ENCODE results near the gene JOSD2.

DNA sequence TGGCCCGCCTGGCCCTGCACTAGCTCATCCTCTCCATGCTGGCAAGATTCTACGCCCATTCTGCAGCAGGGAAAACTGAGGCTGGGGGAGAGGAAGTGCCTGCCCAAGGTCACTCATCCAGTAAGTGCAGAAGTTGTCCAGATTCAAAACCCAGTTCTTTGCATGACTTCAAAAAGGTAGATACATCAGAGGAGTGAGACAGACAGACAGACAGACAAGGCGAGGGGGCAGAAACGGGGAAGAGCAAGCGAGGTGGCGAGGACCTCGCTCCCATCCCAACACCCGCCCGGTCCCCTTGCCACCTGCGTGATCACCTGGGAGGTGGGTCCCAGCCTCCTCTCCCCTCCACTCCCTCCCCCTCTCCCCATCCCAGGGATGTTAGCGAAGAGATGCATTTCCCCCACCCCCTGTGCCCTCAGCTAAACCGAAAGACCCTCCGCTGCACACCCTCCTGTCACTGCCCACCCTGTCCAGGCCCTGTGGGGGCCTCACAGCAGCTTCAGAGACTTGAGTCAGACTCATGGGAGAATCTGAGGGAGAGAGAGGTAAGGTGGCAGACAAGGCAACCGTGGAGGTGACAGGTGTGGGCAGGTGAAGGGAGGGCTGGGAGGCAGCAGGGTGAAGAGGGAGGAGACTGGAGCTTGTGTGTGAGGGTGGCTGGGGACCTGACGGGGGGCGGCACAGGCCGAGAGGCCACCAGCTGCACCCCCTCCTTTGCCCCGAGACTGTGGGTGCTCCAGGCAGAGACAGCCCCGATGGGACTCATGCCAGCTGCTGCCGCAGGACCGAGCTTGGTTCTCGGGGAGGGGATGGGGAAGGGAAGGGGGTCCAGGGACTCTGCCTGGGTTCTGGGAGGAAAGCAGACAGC, 38.3 kb upstream of the JOSD2 start:
- TF ChIP-seq CTCF (IDR thresholded peaks at IDR 0.05 in 2 of 3, conservative IDR thresholded peaks at IDR 0.05 in 1 of 3; ENCODE audit: borderline replicate concordance in 1 of 3, insufficient read depth in 1 of 3, low read depth in 2 of 3, low read length in 2 of 3) (no peak), ZNF274 (IDR thresholded peaks at IDR 0.05; ENCODE audit: low read depth, low read length) (no peak), RAD21 (IDR thresholded peaks at IDR 0.05; ENCODE audit: low read depth) (no peak)
- TF ChIP-seq, protein P1, sequence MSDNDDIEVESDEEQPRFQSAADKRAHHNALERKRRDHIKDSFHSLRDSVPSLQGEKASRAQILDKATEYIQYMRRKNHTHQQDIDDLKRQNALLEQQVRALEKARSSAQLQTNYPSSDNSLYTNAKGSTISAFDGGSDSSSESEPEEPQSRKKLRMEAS (IDR thresholded peaks at IDR 0.05), result no peak
- TF ChIP-seq, protein P2, sequence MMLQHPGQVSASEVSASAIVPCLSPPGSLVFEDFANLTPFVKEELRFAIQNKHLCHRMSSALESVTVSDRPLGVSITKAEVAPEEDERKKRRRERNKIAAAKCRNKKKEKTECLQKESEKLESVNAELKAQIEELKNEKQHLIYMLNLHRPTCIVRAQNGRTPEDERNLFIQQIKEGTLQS (IDR thresholded peaks at IDR 0.05), result no peak
- TF ChIP-seq, protein P3, sequence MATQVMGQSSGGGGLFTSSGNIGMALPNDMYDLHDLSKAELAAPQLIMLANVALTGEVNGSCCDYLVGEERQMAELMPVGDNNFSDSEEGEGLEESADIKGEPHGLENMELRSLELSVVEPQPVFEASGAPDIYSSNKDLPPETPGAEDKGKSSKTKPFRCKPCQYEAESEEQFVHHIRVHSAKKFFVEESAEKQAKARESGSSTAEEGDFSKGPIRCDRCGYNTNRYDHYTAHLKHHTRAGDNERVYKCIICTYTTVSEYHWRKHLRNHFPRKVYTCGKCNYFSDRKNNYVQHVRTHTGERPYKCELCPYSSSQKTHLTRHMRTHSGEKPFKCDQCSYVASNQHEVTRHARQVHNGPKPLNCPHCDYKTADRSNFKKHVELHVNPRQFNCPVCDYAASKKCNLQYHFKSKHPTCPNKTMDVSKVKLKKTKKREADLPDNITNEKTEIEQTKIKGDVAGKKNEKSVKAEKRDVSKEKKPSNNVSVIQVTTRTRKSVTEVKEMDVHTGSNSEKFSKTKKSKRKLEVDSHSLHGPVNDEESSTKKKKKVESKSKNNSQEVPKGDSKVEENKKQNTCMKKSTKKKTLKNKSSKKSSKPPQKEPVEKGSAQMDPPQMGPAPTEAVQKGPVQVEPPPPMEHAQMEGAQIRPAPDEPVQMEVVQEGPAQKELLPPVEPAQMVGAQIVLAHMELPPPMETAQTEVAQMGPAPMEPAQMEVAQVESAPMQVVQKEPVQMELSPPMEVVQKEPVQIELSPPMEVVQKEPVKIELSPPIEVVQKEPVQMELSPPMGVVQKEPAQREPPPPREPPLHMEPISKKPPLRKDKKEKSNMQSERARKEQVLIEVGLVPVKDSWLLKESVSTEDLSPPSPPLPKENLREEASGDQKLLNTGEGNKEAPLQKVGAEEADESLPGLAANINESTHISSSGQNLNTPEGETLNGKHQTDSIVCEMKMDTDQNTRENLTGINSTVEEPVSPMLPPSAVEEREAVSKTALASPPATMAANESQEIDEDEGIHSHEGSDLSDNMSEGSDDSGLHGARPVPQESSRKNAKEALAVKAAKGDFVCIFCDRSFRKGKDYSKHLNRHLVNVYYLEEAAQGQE (IDR thresholded peaks at IDR 0.05; ENCODE audit: low read depth), result no peak

Data from HCT116 (cell line).